Cardiac muscle cell (in vitro differentiated cells and primary cell): ENCODE results near the gene C19orf25. TPM values are rescaled to one million over a fixed set of nuclear protein-coding genes. Genes with fewer than 3 reads are reported as not detected.
"Not testable (repeated sequence)": the region's sequence is repeated elsewhere in the genome, so short reads cannot be mapped to it uniquely, and the experiment has no call there.

Source experiments
- DNase-seq, 2 donors: peaks; one replicate each; pipeline versions ENCODE4 v3.0.0 to v3.0.0-alpha.2; 2010 to 2017; ENCODE audit warnings: low read depth in 1 of 2, low spot score in 1 of 2
- H3K27ac ChIP-seq: fragments of 200-600 bp; sonication (generic); 2 replicates; pipeline ENCODE4 v1.5.1; 2016
- H3K27me3 ChIP-seq: fragments of 200-600 bp; sonication (generic); 2 replicates; pipeline ENCODE4 v1.6.0; 2016; ENCODE audit warnings: control low read depth
- H3K36me3 ChIP-seq: fragments of 200-600 bp; sonication (generic); 2 replicates; pipeline ENCODE4 v1.5.1; 2016; ENCODE audit warnings: control low read depth
- H3K4me1 ChIP-seq: fragments of 200-600 bp; sonication (generic); 2 replicates; pipeline ENCODE4 v1.8.1; 2017; ENCODE audit warnings: low read depth, mild to moderate bottlenecking, mixed run types
- H3K4me3 ChIP-seq: fragments of 200-600 bp; sonication (generic); 2 replicates; pipeline ENCODE4 v1.5.1; 2016; ENCODE audit warnings: mild to moderate bottlenecking
- H3K9me3 ChIP-seq: fragments of 200-600 bp; sonication (generic); 2 replicates; pipeline ENCODE4 v1.5.1; 2017; ENCODE audit warnings: low read depth, mild to moderate bottlenecking, control low read depth
- polyA plus RNA-seq: library from polyadenylated mRNA; unstranded; fragments of >200 nt; fragmentation: Nextera tagmentation; extraction: Ambion mirVana; gene quantifications from 2 replicates; pipeline ENCODE4 v1.2.1, GENCODE V29; 2016
- total RNA-seq: library from RNA; depleted of rRNA; stranded (reverse); fragments of >200 nt; gene quantifications from 2 replicates; pipeline ENCODE4 v1.2.3, GENCODE V29; 2016
- TF ChIP-seq, protein P1 (sequence below): IDR thresholded peaks from 2 replicates; pipeline ENCODE4 v1.5.1; 2012; ENCODE audit warnings: low read depth, mild to moderate bottlenecking, low read length

C19orf25 gene
- total and polyA plus RNA-seq, 2 experiments from 2014 or later, result 52.4 to 84.9 TPM

- Histone ChIP-seq H3K36me3 (no peaks in the 10 kb centered on the region), H3K27me3 (no peaks in the 10 kb centered on the region), H3K27ac (no peak overlapping the region), H3K4me3 (no peak overlapping the region), H3K9me3 (no peaks in the 10 kb centered on the region), H3K4me1 (peaks cover 5% of the 10 kb centered on the region)
- TF ChIP-seq, protein P1, sequence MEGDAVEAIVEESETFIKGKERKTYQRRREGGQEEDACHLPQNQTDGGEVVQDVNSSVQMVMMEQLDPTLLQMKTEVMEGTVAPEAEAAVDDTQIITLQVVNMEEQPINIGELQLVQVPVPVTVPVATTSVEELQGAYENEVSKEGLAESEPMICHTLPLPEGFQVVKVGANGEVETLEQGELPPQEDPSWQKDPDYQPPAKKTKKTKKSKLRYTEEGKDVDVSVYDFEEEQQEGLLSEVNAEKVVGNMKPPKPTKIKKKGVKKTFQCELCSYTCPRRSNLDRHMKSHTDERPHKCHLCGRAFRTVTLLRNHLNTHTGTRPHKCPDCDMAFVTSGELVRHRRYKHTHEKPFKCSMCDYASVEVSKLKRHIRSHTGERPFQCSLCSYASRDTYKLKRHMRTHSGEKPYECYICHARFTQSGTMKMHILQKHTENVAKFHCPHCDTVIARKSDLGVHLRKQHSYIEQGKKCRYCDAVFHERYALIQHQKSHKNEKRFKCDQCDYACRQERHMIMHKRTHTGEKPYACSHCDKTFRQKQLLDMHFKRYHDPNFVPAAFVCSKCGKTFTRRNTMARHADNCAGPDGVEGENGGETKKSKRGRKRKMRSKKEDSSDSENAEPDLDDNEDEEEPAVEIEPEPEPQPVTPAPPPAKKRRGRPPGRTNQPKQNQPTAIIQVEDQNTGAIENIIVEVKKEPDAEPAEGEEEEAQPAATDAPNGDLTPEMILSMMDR, result no peak
- DNase-seq, result no peak
Observed at GRCh38 chr19:1482361-1483130, 3.5 kb upstream of the C19orf25 start.

- Histone ChIP-seq H3K36me3 (no peaks in the 10 kb centered on the region), H3K27ac (no peak overlapping the region), H3K4me1 (peaks cover 5% of the 10 kb centered on the region), H3K27me3 (no peaks in the 10 kb centered on the region), H3K9me3 (no peaks in the 10 kb centered on the region), H3K4me3 (no peak overlapping the region)
- no peak for DNase-seq
- TF ChIP-seq, protein P1, result no peak
Observed at GRCh38 chr19:1481893-1482360, 2.9 kb upstream of the C19orf25 start.

DNA sequence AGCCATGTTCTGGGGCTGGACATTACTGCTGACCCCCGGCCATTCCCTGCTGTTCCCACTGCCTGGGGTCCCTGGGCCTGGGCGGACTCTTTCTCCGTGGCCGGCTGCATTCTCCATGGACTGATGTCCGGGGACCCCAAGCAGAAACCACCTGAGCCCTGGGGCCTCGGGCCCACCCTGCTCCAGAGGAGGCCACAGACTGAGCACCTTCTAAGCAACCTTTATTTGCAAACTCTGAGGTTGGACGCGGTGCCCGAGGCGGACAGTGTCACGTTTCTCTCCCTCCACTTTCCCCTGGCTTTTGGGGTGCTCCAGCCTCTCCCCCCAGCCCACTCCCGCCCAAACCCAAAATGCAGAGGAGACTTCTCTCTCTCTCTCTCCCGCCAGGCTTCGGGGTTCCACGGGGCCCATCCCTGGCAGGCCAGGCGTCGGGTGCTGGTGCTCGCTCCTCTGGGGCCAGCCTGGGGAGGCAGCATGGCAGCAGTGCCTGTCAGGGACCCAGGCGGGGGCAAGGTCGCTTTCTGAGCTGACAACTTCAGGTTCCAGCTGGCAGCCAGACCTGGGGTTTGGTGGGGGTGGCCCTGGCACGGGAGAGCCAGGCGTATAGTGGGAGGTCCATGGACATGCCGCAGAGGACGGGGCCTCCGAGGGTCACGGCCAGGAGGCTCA lies 2.3 kb upstream of the C19orf25 start:
- H3K36me3 ChIP-seq, result no peaks in the 10 kb centered on the region
- H3K27me3 ChIP-seq, result no peaks in the 10 kb centered on the region
- peaks cover 5% of the 10 kb centered on the region for H3K4me1 ChIP-seq
- H3K27ac ChIP-seq, result no peak overlapping the region
- TF ChIP-seq, protein P1, result no peak
- no peak for DNase-seq
- H3K4me3 ChIP-seq, result no peak overlapping the region
- H3K9me3 ChIP-seq, result no peaks in the 10 kb centered on the region

- not testable (repeated sequence) for H3K4me1 ChIP-seq, H3K27ac ChIP-seq, DNase-seq, H3K36me3 ChIP-seq, H3K9me3 ChIP-seq, H3K4me3 ChIP-seq
- H3K27me3 ChIP-seq, result peaks cover 18% of the 10 kb centered on the region
Observed at GRCh38 chr19:1477056-1477455, 2.0 kb downstream of the C19orf25 start.

GRCh38 chr19:1475751-1476437 lies 3.1 kb downstream of the C19orf25 start:
- no peak overlapping the region for H3K4me3 ChIP-seq
- H3K36me3 ChIP-seq, result no peaks in the 10 kb centered on the region
- TF ChIP-seq, protein P1, result no peak
- no peaks in the 10 kb centered on the region for H3K9me3 ChIP-seq
- peaks cover 7% of the 10 kb centered on the region for H3K4me1 ChIP-seq
- peaks cover 29% of the 10 kb centered on the region for H3K27me3 ChIP-seq
- no peak overlapping the region for H3K27ac ChIP-seq
- no peak for DNase-seq
